Measurements from ENCODE around the gene TSR3. TPM values are rescaled to one million over a fixed set of nuclear protein-coding genes. Genes with fewer than 3 reads are reported as not detected.

TSR3 gene
- total and polyA plus RNA-seq, 12 donors = 13.7 to 258 (median 59.6) TPM

DNA sequence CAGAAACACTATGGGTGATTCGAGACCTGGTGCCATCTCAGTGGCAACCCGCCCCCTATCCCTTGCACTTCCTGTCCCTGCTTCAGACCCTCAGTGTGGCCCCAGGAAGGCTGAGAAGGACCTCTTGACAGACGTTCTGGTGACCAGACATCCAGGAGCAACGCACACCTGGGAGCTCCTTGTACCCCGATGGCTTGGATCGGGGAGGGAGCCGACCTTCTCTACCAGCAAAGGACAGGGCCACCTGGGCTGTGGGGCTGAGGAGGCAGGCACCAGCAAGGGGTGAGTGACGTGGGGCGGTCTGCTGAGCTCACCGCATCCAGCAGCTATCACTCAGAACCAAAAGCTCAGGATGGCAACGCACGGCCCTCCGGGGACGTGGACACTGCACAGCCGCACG is 35.7 kb upstream of the TSR3 start:
- 92 to 93% (median 93%) methylated on average over 10 to 16 of the region's 16 CpGs; no CpG with 5 or more reads in 1 of the 4 donors for WGBS, 4 donors
- H3K36me3 ChIP-seq (replicated peaks in 1 of 2) = peaks cover 0 to 35% of the 10 kb centered on the region in 2 donors

DNA sequence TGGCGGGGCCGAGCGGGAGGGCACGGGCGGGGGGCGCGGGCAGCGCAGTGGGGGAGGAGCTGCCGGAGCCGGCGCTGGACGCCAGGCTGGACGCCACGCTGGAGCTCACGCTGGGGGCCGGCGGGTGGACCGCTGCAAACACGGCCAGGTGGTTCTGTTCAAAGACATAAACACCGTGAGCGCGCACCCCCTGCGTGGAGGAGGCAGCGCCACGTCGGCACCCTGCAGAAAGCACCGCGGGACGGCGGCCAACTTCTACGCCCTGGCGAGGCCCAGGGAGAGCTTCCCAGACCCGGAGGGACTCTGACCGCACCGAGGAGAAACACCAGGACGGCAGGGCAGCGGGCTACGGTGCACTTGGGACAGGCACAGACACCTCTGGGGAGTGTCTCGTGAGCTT is 33.6 kb upstream of the TSR3 start:
- no peak overlapping the region for H3K4me3 ChIP-seq
- TF ChIP-seq, protein P1, sequence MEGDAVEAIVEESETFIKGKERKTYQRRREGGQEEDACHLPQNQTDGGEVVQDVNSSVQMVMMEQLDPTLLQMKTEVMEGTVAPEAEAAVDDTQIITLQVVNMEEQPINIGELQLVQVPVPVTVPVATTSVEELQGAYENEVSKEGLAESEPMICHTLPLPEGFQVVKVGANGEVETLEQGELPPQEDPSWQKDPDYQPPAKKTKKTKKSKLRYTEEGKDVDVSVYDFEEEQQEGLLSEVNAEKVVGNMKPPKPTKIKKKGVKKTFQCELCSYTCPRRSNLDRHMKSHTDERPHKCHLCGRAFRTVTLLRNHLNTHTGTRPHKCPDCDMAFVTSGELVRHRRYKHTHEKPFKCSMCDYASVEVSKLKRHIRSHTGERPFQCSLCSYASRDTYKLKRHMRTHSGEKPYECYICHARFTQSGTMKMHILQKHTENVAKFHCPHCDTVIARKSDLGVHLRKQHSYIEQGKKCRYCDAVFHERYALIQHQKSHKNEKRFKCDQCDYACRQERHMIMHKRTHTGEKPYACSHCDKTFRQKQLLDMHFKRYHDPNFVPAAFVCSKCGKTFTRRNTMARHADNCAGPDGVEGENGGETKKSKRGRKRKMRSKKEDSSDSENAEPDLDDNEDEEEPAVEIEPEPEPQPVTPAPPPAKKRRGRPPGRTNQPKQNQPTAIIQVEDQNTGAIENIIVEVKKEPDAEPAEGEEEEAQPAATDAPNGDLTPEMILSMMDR (IDR thresholded peaks at IDR 0.05) = no peak
- no peak for TF ChIP-seq POLR2A (IDR thresholded peaks at IDR 0.05)
- H3K27me3 ChIP-seq = no peaks in the 10 kb centered on the region
- H3K9me3 ChIP-seq (replicated peaks in 1 of 3) = no peaks in the 10 kb centered on the region
- H3K4me1 ChIP-seq (replicated peaks in 1 of 2) = no peaks in the 10 kb centered on the region
- DNase-seq = no peak
- intact Hi-C loops (cut with DNase I) = no loop called here
- no peak overlapping the region for H3K27ac ChIP-seq
- peaks cover 0 to 17% of the 10 kb centered on the region in 2 donors for H3K36me3 ChIP-seq (replicated peaks in 1 of 2)
- WGBS, 4 donors = 93 to 97% (median 96%) methylated on average over 30 to 39 of the region's 39 CpGs

More for the DNA sequence above, 35.7 kb upstream of the TSR3 start:
- Histone ChIP-seq H3K27me3 (no peaks in the 10 kb centered on the region), H3K4me1 (replicated peaks in 1 of 2) (no peaks in the 10 kb centered on the region), H3K27ac (no peak overlapping the region), H3K9me3 (replicated peaks in 1 of 3) (no peaks in the 10 kb centered on the region), H3K4me3 (no peak overlapping the region)
- intact Hi-C loops (cut with DNase I) = no loop called here
- no peak for TF ChIP-seq POLR2A (IDR thresholded peaks at IDR 0.05)
- TF ChIP-seq, protein P1 (IDR thresholded peaks at IDR 0.05) = no peak
- no peak for DNase-seq

DNA sequence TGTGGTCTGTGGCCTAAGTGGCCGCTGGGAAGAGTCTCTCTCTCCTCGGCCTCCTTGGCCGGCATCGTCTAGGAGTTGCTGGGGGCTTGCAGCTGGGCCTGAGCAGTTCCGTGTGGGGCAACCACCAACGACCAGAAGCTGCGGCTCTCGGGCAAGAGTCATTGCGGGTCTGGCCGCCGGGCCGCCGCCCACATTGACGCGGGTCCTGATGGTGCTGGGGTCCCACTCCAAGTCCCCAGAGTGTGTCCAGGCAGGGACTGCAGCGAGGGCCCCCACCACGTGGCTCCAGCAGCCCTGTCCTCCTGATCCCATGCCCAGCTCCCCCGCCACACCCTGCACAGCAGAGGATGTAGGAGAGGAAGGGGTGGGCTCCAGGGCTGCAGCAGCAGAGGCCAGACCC is 31.9 kb upstream of the TSR3 start:
- H3K4me1 ChIP-seq (replicated peaks in 1 of 2) = peaks cover 8 to 11% of the 10 kb centered on the region in 2 donors
- intact Hi-C loops (cut with DNase I) = no loop called here
- peaks cover 0 to 8% of the 10 kb centered on the region in 2 donors for H3K36me3 ChIP-seq (replicated peaks in 1 of 2)
- H3K4me3 ChIP-seq = no peak overlapping the region
- no peaks in the 10 kb centered on the region for H3K27me3 ChIP-seq
- DNase-seq = no peak
- no peaks in the 10 kb centered on the region for H3K9me3 ChIP-seq (replicated peaks in 1 of 3)
- TF ChIP-seq, protein P1 (IDR thresholded peaks at IDR 0.05) = no peak
- TF ChIP-seq POLR2A (IDR thresholded peaks at IDR 0.05) = no peak
- WGBS, 4 donors = 89 to 93% (median 92%) methylated on average over 11 to 18 of the region's 18 CpGs; no CpG with 5 or more reads in 1 of the 4 donors
- no peak overlapping the region for H3K27ac ChIP-seq

DNA sequence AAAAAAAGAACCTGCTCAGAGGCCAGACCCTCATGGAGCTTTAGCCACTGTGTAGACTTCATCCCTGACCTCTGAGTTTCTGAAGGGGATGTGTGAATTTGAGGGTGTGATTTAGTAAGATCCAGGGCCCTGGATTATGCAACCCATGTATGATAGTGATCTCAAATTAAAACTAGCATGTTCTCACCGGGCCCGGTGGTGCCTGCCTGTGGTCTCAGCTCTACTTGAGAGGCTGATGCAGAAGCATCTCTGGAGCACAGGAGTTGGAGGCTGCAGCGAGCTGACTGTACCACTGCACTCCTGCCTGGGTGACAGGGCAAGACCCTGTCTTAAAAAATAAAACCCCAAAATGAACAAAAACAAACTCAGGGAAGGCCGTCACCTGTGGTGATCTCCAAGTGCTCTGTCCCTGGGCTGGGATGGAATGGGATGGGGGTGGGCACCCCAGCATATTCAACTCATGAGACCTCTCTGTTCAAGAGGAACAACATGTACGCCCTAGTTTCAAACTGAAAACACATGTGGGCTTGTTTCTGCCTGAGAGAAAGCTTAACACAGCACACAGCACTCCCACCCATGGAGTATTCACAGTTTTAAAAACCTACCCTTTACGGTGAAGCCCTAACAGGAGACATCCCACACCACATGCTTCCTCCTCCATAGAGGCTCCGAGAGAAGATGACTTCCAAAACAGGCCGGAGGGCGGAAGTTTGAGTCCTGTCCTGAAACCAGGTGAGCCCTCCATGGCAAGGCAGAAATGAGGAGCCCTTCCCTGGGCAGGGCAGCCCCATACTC is 30.1 kb upstream of the TSR3 start:
- no peak for TF ChIP-seq POLR2A (IDR thresholded peaks at IDR 0.05)
- TF ChIP-seq, protein P1 (IDR thresholded peaks at IDR 0.05) = no peak
- Histone ChIP-seq H3K36me3 (replicated peaks in 1 of 2) (peaks cover 0 to 8% of the 10 kb centered on the region in 2 donors), H3K27me3 (no peaks in the 10 kb centered on the region), H3K9me3 (replicated peaks in 1 of 3) (no peaks in the 10 kb centered on the region), H3K4me1 (replicated peaks in 1 of 2) (peaks cover 12 to 22% of the 10 kb centered on the region in 2 donors), H3K27ac (no peak overlapping the region), H3K4me3 (no peak overlapping the region)
- 86 to 94% (median 89%) methylated on average over 7 to 9 of the region's 9 CpGs for WGBS, 4 donors
- no peak for DNase-seq
- intact Hi-C loops (cut with DNase I) = no loop called here

Data from adrenal gland (tissue), 12 donors.